Stomach (tissue), 9 donors: Measurements from ENCODE around the gene DLGAP5. TPM values are rescaled to one million over a fixed set of nuclear protein-coding genes. Genes with fewer than 3 reads are reported as not detected.

Source experiments
- DNase-seq, 2 donors: peaks; one replicate each; pipeline versions ENCODE4 v3.0.0 to v3.0.0-alpha.2; 2013 to 2019
- H3K27ac ChIP-seq, 5 donors: fragments of 200-600 bp in 4 of 5; sonication (generic) in 4 of 5; one replicate each; pipeline ENCODE4 v1.5.1; 2013 to 2019; ENCODE audit warnings: mild to moderate bottlenecking in 1 of 5, moderate library complexity in 1 of 5
- H3K27me3 ChIP-seq, 3 donors: fragments of 200-600 bp; sonication (generic); one replicate each; pipeline ENCODE4 v1.5.1; 2017 to 2019; ENCODE audit warnings: mixed run types in 1 of 3
- H3K36me3 ChIP-seq, 4 donors: fragments of 200-600 bp; sonication (generic); 1 replicate in 3 of 4; 2 replicates in 1 of 4; pipeline ENCODE4 v1.5.1; 2016 to 2019
- H3K4me1 ChIP-seq, 4 donors: fragments of 200-600 bp; sonication (generic); one replicate each; pipeline ENCODE4 v1.5.1; 2016 to 2019
- H3K4me3 ChIP-seq, 4 donors: fragments of 200-600 bp; sonication (generic) in 3 of 4; one replicate each; pipeline ENCODE4 v1.5.1; 2016 to 2019; ENCODE audit warnings: mild to moderate bottlenecking in 1 of 4
- H3K9me3 ChIP-seq, 4 donors: fragments of 200-600 bp; sonication (generic); one replicate each; pipeline ENCODE4 v1.5.1; 2016 to 2019
- EP300 ChIP-seq: sonication (generic); formaldehyde crosslinking; IDR thresholded peaks from one replicate; pipeline ENCODE4 v1.6.1; 2017; ENCODE audit warnings: antibody characterized with exemption
- POLR2A ChIP-seq, 4 donors: fragments of 450-650 bp; IDR thresholded peaks; one replicate each; pipeline ENCODE4 v1.6.1; 2016; ENCODE audit warnings: antibody characterized with exemption in 4 of 4, control low read depth in 2 of 4, mild to moderate bottlenecking in 1 of 4, moderate library complexity in 1 of 4
- POLR2AphosphoS5 ChIP-seq, 3 donors: sonication (generic); formaldehyde crosslinking; IDR thresholded peaks; one replicate each; pipeline ENCODE4 v1.6.1; 2016; ENCODE audit warnings: antibody characterized with exemption in 3 of 3
- WGBS, 5 donors: extraction: QIAGEN DNeasy Blood & Tissue Kit in 3 of 5; methylation state at CpG; one replicate each; pipeline versions ENCODE4 v1.1.5 to v1.1.7; 2013 to 2018; 5-methylcytosine and 5-hydroxymethylcytosine counted together
- intact Hi-C: fragments of 100-400 bp; cut with DNase I; formaldehyde crosslinking; loops from one replicate; pipeline ENCODE4 v1.15.1; 2023; ENCODE audit warnings: low total_unique reads
- polyA plus RNA-seq, 3 donors: library from polyadenylated mRNA; stranded (reverse); fragments of 200-250 nt; gene quantifications; one replicate each; pipeline ENCODE4 v1.2.3, GENCODE V29; 2013
- total RNA-seq, 5 donors: library from RNA; depleted of rRNA; stranded (reverse); fragments of >200 nt; gene quantifications; one replicate each; pipeline versions ENCODE4 v1.1.0 to v1.2.3, GENCODE V29; 2014 to 2016
- TF ChIP-seq, protein P1 (sequence below), 7 experiments: fragments of 450-650 bp in 4 of 7; fragments of 200-600 bp in 3 of 7; sonication (generic) in 3 of 7; IDR thresholded peaks; one replicate each; pipeline ENCODE4 v1.5.1; 2016 to 2019; ENCODE audit warnings: antibody characterized with exemption in 7 of 7, control low read depth in 2 of 7, mild to moderate bottlenecking in 1 of 7
- donor health status: healthy with polysubstance abuse.
- donor health status: Bipolar disorder and iron deficiency.
- donor health status: healthy.

DLGAP5 gene
- total and polyA plus RNA-seq, 8 donors, result 0.45 to 7.7 (median 2.0) TPM

GRCh38 chr14:55141825-55142224 lies 49.6 kb downstream of the DLGAP5 start:
- intact Hi-C loops, result no loop called here
- TF ChIP-seq EP300 (no peak), POLR2A (IDR thresholded peaks at IDR 0.05) (no peak), POLR2AphosphoS5 (IDR thresholded peaks at IDR 0.05) (no peak)
- TF ChIP-seq, protein P1, sequence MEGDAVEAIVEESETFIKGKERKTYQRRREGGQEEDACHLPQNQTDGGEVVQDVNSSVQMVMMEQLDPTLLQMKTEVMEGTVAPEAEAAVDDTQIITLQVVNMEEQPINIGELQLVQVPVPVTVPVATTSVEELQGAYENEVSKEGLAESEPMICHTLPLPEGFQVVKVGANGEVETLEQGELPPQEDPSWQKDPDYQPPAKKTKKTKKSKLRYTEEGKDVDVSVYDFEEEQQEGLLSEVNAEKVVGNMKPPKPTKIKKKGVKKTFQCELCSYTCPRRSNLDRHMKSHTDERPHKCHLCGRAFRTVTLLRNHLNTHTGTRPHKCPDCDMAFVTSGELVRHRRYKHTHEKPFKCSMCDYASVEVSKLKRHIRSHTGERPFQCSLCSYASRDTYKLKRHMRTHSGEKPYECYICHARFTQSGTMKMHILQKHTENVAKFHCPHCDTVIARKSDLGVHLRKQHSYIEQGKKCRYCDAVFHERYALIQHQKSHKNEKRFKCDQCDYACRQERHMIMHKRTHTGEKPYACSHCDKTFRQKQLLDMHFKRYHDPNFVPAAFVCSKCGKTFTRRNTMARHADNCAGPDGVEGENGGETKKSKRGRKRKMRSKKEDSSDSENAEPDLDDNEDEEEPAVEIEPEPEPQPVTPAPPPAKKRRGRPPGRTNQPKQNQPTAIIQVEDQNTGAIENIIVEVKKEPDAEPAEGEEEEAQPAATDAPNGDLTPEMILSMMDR (IDR thresholded peaks at IDR 0.05), result no peak

GRCh38 chr14:55139696-55140509 lies 51.5 kb downstream of the DLGAP5 start:
- no peak overlapping the region for H3K4me3 ChIP-seq
- peaks cover 63 to 76% (median 71%) of the 10 kb centered on the region in 4 donors for H3K36me3 ChIP-seq
- no peaks in the 10 kb centered on the region for H3K9me3 ChIP-seq
- TF ChIP-seq POLR2AphosphoS5 (IDR thresholded peaks at IDR 0.05), result no peak
- no peak for TF ChIP-seq POLR2A (IDR thresholded peaks at IDR 0.05)
- no peak for TF ChIP-seq EP300
- intact Hi-C loops, result no loop called here
- peaks cover 27 to 66% (median 43%) of the 10 kb centered on the region in 4 donors for H3K4me1 ChIP-seq
- peak overlapping the region in 4 of 5 donors; percentile 23 to 51 (median 36) for H3K27ac ChIP-seq
- no peaks in the 10 kb centered on the region for H3K27me3 ChIP-seq
- 30 to 59% (median 48%) methylated on average over 4 of the region's 4 CpGs for WGBS, 5 donors
- DNase-seq, result no peak

More at GRCh38 chr14:55141825-55142224, 49.6 kb downstream of the DLGAP5 start:
- Histone ChIP-seq H3K9me3 (no peaks in the 10 kb centered on the region), H3K27me3 (no peaks in the 10 kb centered on the region), H3K4me3 (no peak overlapping the region), H3K36me3 (peaks cover 77 to 90% (median 89%) of the 10 kb centered on the region in 4 donors), H3K4me1 (peaks cover 16 to 47% (median 26%) of the 10 kb centered on the region in 4 donors), H3K27ac (no peak overlapping the region)
- 86 to 92% (median 89%) methylated on average over 3 of the region's 3 CpGs for WGBS, 5 donors
- no peak for DNase-seq

- TF ChIP-seq, protein P1 (IDR thresholded peaks at IDR 0.05), result no peak
- TF ChIP-seq POLR2A (IDR thresholded peaks at IDR 0.05), result no peak
- no peak for TF ChIP-seq POLR2AphosphoS5 (IDR thresholded peaks at IDR 0.05)
- no peak for TF ChIP-seq EP300
- Histone ChIP-seq H3K27ac (peak overlapping the region in 4 of 5 donors; percentile 27 to 51 (median 38)), H3K27me3 (no peaks in the 10 kb centered on the region), H3K36me3 (peaks cover 56 to 69% (median 63%) of the 10 kb centered on the region in 4 donors), H3K4me1 (peaks cover 27 to 74% (median 49%) of the 10 kb centered on the region in 4 donors), H3K9me3 (no peaks in the 10 kb centered on the region), H3K4me3 (no peak overlapping the region)
- DNase-seq, result no peak
- intact Hi-C loops, result no loop called here
Measured at GRCh38 chr14:55139141-55139540, 52.2 kb downstream of the DLGAP5 start.

DNA sequence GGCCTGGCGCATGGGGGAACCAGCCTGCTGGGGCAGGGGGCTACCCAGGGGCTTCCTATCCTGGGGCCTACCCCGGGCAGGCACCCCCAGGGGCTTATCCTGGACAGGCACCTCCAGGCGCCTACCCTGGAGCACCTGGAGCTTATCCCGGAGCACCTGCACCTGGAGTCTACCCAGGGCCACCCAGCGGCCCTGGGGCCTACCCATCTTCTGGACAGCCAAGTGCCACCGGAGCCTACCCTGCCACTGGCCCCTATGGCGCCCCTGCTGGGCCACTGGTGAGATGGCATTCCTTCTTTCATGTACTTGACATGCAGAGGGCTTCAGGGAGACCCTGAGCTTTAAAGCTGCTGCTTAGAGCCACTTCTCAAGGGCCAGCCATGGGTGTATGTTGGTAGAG lies 53.3 kb downstream of the DLGAP5 start:
- Histone ChIP-seq H3K27me3 (no peaks in the 10 kb centered on the region), H3K36me3 (peaks cover 46 to 61% (median 52%) of the 10 kb centered on the region in 4 donors), H3K4me1 (peaks cover 33 to 84% (median 60%) of the 10 kb centered on the region in 4 donors), H3K27ac (peak overlapping the region; percentile 14 to 82 (median 68)), H3K4me3 (peak overlapping the region in 2 of 4 donors; percentile 21 to 35), H3K9me3 (no peaks in the 10 kb centered on the region)
- TF ChIP-seq EP300, result no peak
- TF ChIP-seq, protein P1 (IDR thresholded peaks at IDR 0.05), result no peak
- TF ChIP-seq POLR2AphosphoS5 (IDR thresholded peaks at IDR 0.05), result no peak
- no peak for DNase-seq
- intact Hi-C loops, result no loop called here
- 79 to 89% (median 87%) methylated on average over 4 to 7 of the region's 7 CpGs for WGBS, 5 donors
